Stomach (tissue), 4 donors: ENCODE measurements around the gene ZFHX2.

Experiments
- CTCF ChIP-seq, 7 experiments: fragments of 450-650 bp in 4 of 7; fragments of 200-600 bp in 3 of 7; sonication (generic) in 3 of 7; IDR thresholded peaks; one replicate each; pipeline ENCODE4 v1.5.1; 2016 to 2019; ENCODE audit warnings: antibody characterized with exemption in 7 of 7, control low read depth in 2 of 7, mild to moderate bottlenecking in 1 of 7
- EP300 ChIP-seq: sonication (generic); formaldehyde crosslinking; IDR thresholded peaks from one replicate; pipeline ENCODE4 v1.6.1; 2017; ENCODE audit warnings: antibody characterized with exemption
- POLR2A ChIP-seq, 4 donors: fragments of 450-650 bp; IDR thresholded peaks; one replicate each; pipeline ENCODE4 v1.6.1; 2016; ENCODE audit warnings: antibody characterized with exemption in 4 of 4, control low read depth in 2 of 4, mild to moderate bottlenecking in 1 of 4, moderate library complexity in 1 of 4
- POLR2AphosphoS5 ChIP-seq, 3 donors: sonication (generic); formaldehyde crosslinking; IDR thresholded peaks; one replicate each; pipeline ENCODE4 v1.6.1; 2016; ENCODE audit warnings: antibody characterized with exemption in 3 of 3

- TF ChIP-seq CTCF (IDR thresholded peaks at IDR 0.05) (no peak), POLR2A (IDR thresholded peaks at IDR 0.05) (no peak), POLR2AphosphoS5 (IDR thresholded peaks at IDR 0.05) (no peak), EP300 (no peak)
Measured at GRCh38 chr14:23556700-23557440, 5.3 kb upstream of the ZFHX2 start.
